CD4-positive, alpha-beta T cell treated with Interleukin-4 for 4 hours (primary cell): ENCODE measurements around the gene CD99.
A peak's percentile ranks its signal among the peaks of the same experiment; 100 is the strongest.
"Not testable (repeated sequence)": the region's sequence is repeated elsewhere in the genome, so short reads cannot be mapped to it uniquely, and the experiment has no call there.

Source experiments
- DNase-seq: peaks from one replicate; pipeline ENCODE4 v3.0.0-alpha.2; 2020

The CD99 gene

GRCh38 chrX:2690856-2691542 lies at the start of gene CD99:
Gene CD99 (plus strand): TSS chrX:2691295. CDS start chrX:2691361, 66 bp downstream.
- DNase-seq: peak; percentile 97

GRCh38 chrX:2642146-2642545 lies 48.9 kb upstream of the CD99 start:
- no peak for DNase-seq

DNA sequence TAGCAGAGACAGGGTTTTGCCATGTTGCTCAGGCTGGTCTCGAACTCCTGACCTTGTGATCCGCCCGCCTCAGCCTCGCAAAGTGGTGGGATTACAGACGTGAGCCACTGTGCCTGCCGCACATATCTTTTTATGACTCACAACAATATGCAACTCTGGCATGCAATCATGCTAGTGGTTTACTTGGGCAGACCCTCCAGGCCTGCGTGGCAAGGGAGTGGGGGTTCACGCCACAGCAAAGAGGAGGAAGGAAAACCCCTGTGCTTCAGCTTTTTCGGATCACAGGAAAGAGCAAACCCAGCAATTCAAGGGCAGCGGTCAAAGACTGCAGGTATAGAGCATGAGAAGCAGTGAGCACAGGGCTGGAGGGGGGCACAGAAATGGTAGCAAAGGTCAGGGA lies 48.3 kb upstream of the CD99 start:
- no peak for DNase-seq

- DNase-seq: no peak
These were observed 47.2 kb upstream of the CD99 start for GRCh38 chrX:2643880-2644279.

- no peak for DNase-seq
These were observed 45.5 kb upstream of the CD99 start for GRCh38 chrX:2645563-2645962.

GRCh38 chrX:2647627-2648026 lies 43.5 kb upstream of the CD99 start:
- no peak for DNase-seq

DNA sequence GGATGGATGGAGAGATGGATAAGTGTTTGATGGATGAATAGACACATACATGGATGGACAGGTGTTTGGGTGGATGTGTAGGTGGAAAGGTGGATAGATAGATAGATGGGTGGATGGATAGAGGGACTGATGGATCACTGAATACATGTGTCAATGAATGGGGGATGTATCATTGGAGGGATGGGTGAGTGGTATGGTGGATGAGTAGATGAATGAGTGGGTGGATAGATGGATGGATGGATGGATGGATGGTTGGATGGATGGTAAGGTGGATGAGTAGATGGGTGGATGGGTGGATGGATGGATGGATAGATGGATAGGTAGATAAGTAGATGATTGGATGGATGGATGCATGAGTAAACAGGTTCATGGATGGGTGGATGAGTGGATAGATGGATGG lies 41.1 kb upstream of the CD99 start:
- no peak for DNase-seq

GRCh38 chrX:2650865-2651264 lies 40.2 kb upstream of the CD99 start:
- DNase-seq: no peak

DNA sequence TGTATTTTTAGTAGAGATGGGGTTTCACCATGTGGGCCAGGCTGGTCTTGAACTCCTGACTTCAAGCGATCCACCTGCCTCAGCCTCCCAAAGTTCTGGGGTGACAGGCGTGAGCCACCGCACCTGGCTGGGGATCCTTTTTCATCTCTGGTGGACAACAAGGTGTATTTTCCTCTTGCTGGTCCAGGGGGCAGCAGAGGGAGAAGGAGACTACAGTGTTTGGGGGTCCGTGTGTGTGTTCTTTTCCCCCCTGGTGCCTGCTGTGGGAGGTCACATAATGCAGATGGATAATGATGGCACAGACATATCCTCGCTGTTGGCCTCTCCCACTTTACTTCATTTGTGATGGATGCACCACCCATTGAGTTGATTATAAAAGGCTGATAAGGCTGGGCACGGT lies 39.0 kb upstream of the CD99 start:
- DNase-seq: no peak

- no peak for DNase-seq
These were observed 36.4 kb upstream of the CD99 start for GRCh38 chrX:2654436-2655340.

GRCh38 chrX:2656257-2656836 lies 34.7 kb upstream of the CD99 start:
- DNase-seq: no peak

- DNase-seq: no peak
These were observed 33.5 kb upstream of the CD99 start for GRCh38 chrX:2657532-2658113.

DNA sequence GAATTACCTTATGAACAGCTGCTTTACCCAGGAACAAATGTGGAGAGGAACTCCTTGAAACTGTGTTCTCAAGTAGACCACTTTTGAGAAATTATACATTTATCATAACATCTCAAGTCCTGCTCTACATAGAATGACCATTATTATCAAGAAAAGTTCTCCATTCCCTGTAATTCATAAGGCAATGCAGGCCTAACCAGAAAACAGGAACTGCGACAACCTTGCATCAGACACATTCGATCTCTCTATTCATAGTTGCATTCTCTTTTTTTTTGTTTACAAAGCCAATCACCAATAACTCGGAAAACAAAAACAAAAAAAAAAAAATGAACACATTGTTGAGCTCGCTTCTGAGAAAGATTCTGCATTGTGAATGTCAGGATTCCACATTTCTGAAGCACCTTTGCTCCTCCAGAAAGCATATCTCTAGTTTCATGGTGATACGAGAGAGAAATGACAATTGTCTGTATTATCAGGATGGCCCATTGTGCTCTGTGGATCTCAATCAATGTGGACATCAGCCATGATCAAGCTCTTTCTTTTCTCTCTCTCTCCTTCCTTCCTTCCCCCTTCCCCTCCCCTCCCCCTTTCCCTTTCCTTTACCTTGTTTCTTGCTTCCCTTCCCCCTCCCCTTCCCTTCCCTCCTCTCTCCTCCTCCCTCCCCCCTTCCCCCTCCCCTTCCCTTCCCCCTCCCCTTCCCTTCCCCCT lies 32.4 kb upstream of the CD99 start:
- no peak for DNase-seq

DNA sequence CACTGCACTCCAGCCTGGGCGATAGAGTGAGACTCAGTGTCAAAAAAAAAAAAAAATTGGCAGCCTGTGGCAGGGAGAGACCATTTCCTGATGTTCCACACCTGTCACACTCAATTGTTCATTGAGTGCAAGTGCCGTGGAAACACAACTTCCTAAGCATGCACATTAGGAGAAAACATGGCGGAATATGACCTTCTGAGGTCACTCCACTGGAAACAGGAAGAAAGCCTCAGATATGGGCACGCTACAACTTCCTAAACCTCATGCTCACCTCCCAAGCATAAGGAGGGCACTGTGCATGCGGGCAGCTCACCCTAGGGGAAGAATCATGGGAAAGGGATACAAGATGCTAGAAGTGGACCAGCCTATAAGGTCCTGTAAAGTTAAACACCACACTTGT lies 28.5 kb upstream of the CD99 start:
- no peak for DNase-seq

GRCh38 chrX:2664502-2664901 lies 26.6 kb upstream of the CD99 start:
- no peak for DNase-seq

DNA sequence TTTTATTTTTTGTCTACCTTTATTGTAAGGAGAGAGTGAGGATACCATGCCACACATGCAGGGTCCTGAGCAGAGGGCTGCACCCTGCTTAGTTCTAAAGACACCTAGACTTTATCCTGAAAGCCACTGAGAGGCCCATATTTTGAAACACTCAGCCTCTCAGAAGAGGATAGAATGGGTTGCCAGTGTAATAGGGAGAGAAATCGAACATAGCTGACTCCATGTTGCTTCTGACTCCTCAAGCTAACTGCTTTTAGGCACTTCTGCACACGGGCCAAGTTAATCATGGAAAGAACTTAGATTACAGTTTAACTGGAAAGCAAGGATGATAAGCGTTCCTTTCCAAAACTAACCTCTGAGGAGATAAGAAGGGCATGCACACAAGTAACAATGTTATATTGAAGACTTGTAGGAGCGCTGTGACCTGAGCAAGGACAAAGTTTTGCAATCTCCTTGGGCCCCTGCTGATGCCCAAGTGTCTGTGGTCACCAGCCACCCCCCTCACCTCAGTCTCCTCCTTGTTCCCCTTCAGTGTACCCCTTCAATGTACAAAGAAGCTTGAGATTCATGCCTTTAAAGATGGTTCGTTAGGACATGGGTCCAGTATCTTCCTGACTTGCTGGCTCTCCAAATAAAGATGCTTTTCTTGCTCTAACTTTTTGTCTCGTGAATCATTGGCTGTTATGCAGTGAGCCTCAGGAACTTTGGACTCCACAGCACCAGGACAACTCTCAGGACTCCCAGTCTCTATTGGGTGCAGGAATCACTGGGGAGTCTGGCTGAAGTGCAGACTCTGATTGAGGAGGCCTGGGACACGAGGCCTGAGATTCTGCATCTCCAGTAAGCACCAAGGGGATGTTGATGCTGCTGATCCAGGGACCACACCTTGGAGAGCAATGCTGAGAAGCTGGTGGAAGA lies 25.4 kb upstream of the CD99 start:
- no peak for DNase-seq

DNA sequence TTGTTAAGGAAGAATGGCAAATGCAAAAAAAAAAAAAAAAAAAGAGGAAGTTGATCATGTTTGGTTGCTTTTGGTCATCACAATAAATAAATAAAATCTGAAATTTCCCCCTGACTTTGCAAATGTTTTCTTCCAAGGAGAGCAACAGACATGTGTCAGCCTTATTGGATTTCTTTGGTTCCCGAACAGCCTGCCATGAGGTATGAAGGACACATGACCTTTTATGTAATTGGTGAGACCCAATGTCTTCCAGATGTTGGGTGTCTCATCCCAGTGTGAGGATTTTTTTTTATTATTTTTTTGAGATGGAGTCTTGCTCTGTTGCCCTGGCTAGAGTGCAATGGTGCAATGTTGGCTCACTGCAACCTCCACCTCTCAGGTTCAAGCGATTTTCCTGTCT lies 24.6 kb upstream of the CD99 start:
- no peak for DNase-seq

DNA sequence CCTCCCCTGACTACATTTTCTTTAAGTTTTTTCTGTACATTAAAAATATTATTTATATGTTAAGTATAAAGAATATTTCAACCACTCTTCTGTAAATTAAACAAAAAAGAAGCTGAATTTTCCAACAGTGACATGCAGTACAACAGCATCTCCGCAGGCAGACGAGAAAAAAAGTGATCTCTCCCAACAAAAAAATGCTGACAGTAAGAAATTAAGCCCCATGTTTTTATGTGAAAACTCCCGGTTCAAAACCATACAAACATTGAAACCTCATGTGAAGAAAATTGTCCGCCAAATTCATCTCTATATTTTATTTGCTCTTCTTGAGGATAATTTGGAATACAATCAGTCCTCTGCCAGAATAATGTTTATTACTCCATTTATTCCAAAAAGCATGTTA lies 20.1 kb upstream of the CD99 start:
- no peak for DNase-seq

DNA sequence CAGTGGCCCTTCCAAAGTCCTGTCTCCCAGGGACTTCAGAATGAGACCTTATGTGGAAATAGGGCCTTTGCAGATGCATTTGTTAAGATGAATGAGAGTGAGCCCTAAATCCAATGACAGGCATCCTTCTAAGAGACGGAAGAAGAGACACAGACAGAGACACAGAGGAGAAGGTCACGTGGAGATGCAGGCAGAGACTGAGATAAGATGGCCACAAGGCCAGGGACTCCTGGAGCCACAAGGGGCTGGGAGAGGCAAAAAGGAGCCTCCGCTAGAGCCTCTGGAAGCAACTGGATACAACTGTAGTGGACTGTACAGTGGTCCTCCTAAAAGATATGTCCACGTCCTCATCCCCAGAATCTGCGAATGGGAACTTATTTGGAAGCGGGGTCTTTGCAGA lies 19.0 kb upstream of the CD99 start:
- DNase-seq: no peak

- DNase-seq: no peak
These were observed 17.5 kb upstream of the CD99 start for GRCh38 chrX:2673611-2674010.

GRCh38 chrX:2675657-2676200 lies 15.4 kb upstream of the CD99 start:
- DNase-seq: not testable (repeated sequence)
